Measurements from ENCODE around the gene STIP1.

GRCh38 chr11:64206457-64207255 lies 20.7 kb downstream of the STIP1 start, which contains the start of gene FERMT3:
- no peak for TF ChIP-seq EZH2 (IDR thresholded peaks at IDR 0.05; ENCODE audit: borderline replicate concordance, low read length)
- TF ChIP-seq, protein P1, sequence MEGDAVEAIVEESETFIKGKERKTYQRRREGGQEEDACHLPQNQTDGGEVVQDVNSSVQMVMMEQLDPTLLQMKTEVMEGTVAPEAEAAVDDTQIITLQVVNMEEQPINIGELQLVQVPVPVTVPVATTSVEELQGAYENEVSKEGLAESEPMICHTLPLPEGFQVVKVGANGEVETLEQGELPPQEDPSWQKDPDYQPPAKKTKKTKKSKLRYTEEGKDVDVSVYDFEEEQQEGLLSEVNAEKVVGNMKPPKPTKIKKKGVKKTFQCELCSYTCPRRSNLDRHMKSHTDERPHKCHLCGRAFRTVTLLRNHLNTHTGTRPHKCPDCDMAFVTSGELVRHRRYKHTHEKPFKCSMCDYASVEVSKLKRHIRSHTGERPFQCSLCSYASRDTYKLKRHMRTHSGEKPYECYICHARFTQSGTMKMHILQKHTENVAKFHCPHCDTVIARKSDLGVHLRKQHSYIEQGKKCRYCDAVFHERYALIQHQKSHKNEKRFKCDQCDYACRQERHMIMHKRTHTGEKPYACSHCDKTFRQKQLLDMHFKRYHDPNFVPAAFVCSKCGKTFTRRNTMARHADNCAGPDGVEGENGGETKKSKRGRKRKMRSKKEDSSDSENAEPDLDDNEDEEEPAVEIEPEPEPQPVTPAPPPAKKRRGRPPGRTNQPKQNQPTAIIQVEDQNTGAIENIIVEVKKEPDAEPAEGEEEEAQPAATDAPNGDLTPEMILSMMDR (IDR thresholded peaks at IDR 0.05; ENCODE audit: low read length) = no peak

Data from OCI-LY1 (cell line).